Measurements from ENCODE around the gene FDPS.

FDPS gene

DNA sequence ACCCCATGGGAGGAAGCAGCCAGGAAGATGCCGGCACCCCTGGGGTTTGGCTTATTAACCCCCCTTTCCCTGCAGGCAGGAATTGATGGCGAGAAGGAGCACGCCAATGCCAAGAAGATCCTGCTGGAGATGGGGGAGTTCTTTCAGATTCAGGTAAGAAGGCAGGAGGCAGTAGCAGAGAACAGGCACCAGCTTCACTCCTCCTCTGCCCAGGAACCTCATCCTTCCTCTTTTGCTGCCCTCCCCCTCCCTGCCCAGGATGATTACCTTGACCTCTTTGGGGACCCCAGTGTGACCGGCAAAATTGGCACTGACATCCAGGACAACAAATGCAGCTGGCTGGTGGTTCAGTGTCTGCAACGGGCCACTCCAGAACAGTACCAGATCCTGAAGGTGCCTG lies 10.9 kb downstream of the FDPS start:
- Histone ChIP-seq H3K27ac (ENCODE audit: low read depth, low read length) (peak overlapping the region; percentile 29; the same call in 1 of the 2 replicates), H3K79me2 (ENCODE audit: control insufficient read depth, low read length) (peaks cover 6% of the 10 kb centered on the region), H3K4me3 (ENCODE audit: low read length) (no peak overlapping the region), H3K36me3 (ENCODE audit: control insufficient read depth, low read length) (peaks cover 49% of the 10 kb centered on the region), H3K4me1 (ENCODE audit: control insufficient read depth, low read length) (peaks cover 31% of the 10 kb centered on the region), H3K9me2 (replicated peaks; ENCODE audit: control insufficient read depth, low read length) (no peaks in the 10 kb centered on the region), H3K9me3 (ENCODE audit: control insufficient read depth, insufficient read depth, low read length) (no peaks in the 10 kb centered on the region), H4K20me1 (ENCODE audit: control insufficient read depth, insufficient read depth, low read depth, low read length) (0 out of 2 replicates have a peak, but pooled peaks cover 4% of the 10 kb centered on the region), H3F3A (ENCODE audit: control insufficient read depth, insufficient read depth) (peaks cover 38% of the 10 kb centered on the region), H3K27me3 (ENCODE audit: control insufficient read depth, low read length) (no peaks in the 10 kb centered on the region), H3K4me2 (ENCODE audit: low read length) (peak overlapping the region; percentile 47)
- TF ChIP-seq, protein P1, sequence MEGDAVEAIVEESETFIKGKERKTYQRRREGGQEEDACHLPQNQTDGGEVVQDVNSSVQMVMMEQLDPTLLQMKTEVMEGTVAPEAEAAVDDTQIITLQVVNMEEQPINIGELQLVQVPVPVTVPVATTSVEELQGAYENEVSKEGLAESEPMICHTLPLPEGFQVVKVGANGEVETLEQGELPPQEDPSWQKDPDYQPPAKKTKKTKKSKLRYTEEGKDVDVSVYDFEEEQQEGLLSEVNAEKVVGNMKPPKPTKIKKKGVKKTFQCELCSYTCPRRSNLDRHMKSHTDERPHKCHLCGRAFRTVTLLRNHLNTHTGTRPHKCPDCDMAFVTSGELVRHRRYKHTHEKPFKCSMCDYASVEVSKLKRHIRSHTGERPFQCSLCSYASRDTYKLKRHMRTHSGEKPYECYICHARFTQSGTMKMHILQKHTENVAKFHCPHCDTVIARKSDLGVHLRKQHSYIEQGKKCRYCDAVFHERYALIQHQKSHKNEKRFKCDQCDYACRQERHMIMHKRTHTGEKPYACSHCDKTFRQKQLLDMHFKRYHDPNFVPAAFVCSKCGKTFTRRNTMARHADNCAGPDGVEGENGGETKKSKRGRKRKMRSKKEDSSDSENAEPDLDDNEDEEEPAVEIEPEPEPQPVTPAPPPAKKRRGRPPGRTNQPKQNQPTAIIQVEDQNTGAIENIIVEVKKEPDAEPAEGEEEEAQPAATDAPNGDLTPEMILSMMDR (IDR thresholded peaks at IDR 0.05; ENCODE audit: low read depth, low read length, poor library complexity, severe bottlenecking): no peak
- no peak for TF ChIP-seq EZH2phosphoT487 (IDR thresholded peaks at IDR 0.05; ENCODE audit: borderline replicate concordance, low read length)

DNA sequence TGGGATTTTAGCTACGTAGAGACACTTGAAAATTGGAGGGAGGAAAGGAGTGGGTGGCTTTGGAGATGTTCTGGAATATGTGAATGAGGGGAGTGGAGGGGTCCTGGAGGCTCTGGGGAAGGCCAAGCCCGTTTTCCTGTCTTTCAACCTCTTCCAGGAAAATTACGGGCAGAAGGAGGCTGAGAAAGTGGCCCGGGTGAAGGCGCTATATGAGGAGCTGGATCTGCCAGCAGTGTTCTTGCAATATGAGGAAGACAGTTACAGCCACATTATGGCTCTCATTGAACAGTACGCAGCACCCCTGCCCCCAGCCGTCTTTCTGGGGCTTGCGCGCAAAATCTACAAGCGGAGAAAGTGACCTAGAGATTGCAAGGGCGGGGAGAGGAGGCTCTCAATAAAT lies 11.6 kb downstream of the FDPS start:
- H3K27ac ChIP-seq (ENCODE audit: low read depth, low read length): peak overlapping the region; percentile 29
- peak overlapping the region; percentile 46 for H3K4me3 ChIP-seq (ENCODE audit: low read length)
- H3F3A ChIP-seq (ENCODE audit: control insufficient read depth, insufficient read depth): peaks cover 35% of the 10 kb centered on the region
- H3K79me2 ChIP-seq (ENCODE audit: control insufficient read depth, low read length): peaks cover 9% of the 10 kb centered on the region
- H3K9me3 ChIP-seq (ENCODE audit: control insufficient read depth, insufficient read depth, low read length): no peaks in the 10 kb centered on the region
- H3K27me3 ChIP-seq (ENCODE audit: control insufficient read depth, low read length): no peaks in the 10 kb centered on the region
- H3K4me2 ChIP-seq (ENCODE audit: low read length): peak overlapping the region; percentile 47
- TF ChIP-seq, protein P1 (IDR thresholded peaks at IDR 0.05; ENCODE audit: low read depth, low read length, poor library complexity, severe bottlenecking): no peak
- no peak for TF ChIP-seq EZH2phosphoT487 (IDR thresholded peaks at IDR 0.05; ENCODE audit: borderline replicate concordance, low read length)
- H3K36me3 ChIP-seq (ENCODE audit: control insufficient read depth, low read length): peaks cover 42% of the 10 kb centered on the region
- H3K9me2 ChIP-seq (replicated peaks; ENCODE audit: control insufficient read depth, low read length): no peaks in the 10 kb centered on the region
- peaks cover 37% of the 10 kb centered on the region for H3K4me1 ChIP-seq (ENCODE audit: control insufficient read depth, low read length)
- H4K20me1 ChIP-seq (ENCODE audit: control insufficient read depth, insufficient read depth, low read depth, low read length): 0 out of 2 replicates have a peak, but pooled peaks cover 4% of the 10 kb centered on the region

- peaks cover 42% of the 10 kb centered on the region for H3K36me3 ChIP-seq (ENCODE audit: control insufficient read depth, low read length)
- H3K4me2 ChIP-seq (ENCODE audit: low read length): peak within 1 kb of the TSS; percentile 47
- H3K4me3 ChIP-seq (ENCODE audit: low read length): peak within 1 kb of the TSS; percentile 46
Measured at GRCh38 chr1:155320661-155321617, 12.3 kb downstream of the FDPS start, which contains the start of gene RUSC1. Gene RUSC1 (plus strand): TSS chr1:155320894. CDS start chr1:155321774, 880 bp downstream.

More at GRCh38 chr1:155320661-155321617, 12.3 kb downstream of the FDPS start, which contains the start of gene RUSC1:
- Histone ChIP-seq H3K79me2 (ENCODE audit: control insufficient read depth, low read length) (peaks cover 10% of the 10 kb centered on the region), H4K20me1 (ENCODE audit: control insufficient read depth, insufficient read depth, low read depth, low read length) (0 out of 2 replicates have a peak, but pooled peaks cover 4% of the 10 kb centered on the region), H3K9me2 (replicated peaks; ENCODE audit: control insufficient read depth, low read length) (no peaks in the 10 kb centered on the region), H3K9me3 (ENCODE audit: control insufficient read depth, insufficient read depth, low read length) (no peaks in the 10 kb centered on the region), H3K27me3 (ENCODE audit: control insufficient read depth, low read length) (no peaks in the 10 kb centered on the region), H3K27ac (ENCODE audit: low read depth, low read length) (peak within 1 kb of the TSS; percentile 29), H3F3A (ENCODE audit: control insufficient read depth, insufficient read depth) (peaks cover 35% of the 10 kb centered on the region), H3K4me1 (ENCODE audit: control insufficient read depth, low read length) (peaks cover 44% of the 10 kb centered on the region)
- no peak for TF ChIP-seq EZH2phosphoT487 (IDR thresholded peaks at IDR 0.05; ENCODE audit: borderline replicate concordance, low read length)
- TF ChIP-seq, protein P1 (IDR thresholded peaks at IDR 0.05; ENCODE audit: low read depth, low read length, poor library complexity, severe bottlenecking): no peak
